Middle frontal gyrus (tissue), 1 donor: Measurements from ENCODE around the gene COX19.

Experiments
- DNase-seq: peaks from one replicate; pipeline ENCODE4 v3.0.0-alpha.2; 2015; ENCODE audit warnings: low spot score; ENCODE audit errors: extremely low spot score

Gene COX19, protein sequence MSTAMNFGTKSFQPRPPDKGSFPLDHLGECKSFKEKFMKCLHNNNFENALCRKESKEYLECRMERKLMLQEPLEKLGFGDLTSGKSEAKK

DNA sequence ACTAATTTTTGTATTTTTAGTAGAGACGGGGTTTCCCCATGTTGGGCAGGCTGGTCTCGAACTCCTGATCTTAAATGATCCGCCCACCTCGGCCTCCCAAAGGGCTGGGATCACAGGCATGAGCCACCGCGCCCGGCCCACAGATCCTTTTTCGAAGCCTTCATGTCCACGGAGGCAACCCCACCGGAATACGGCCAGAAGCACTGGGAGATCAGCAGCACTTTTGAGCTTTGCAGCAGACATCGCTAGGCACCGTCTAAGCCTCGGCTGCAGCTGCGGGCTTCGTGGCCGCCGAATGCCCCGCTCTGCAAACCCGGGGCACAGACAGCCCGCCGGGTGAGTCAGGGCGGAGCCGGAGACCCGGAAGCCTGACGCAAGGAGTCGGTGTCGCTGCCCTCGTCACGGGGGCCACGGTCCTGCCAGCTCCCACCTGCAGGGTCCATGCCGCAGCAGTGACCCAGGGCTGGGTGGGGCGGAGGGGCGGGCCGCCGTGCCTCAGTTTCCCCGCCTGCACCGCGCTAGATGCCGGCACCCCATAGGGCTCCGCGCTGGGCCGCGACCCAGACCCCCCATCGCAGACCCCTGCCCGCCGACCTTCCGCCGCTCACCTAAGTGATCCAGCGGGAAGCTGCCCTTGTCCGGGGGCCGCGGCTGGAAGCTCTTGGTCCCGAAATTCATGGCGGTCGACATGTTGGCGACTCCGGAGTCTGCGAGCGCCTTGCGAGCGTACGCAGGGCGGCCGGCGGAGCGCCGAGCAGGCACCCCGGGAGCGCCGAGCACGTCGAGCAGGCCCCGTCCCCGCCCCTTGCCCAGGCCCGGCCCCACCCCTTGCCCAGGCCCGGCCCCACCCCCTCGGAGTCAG lies at the start of gene COX19:
COX19 (minus strand) TSS at position 730 of the 862 bp plus-strand sequence; CDS start at position 690, 40 bp downstream.
- DNase-seq = peak; percentile 59

GRCh38 chr7:1024331-1024841 lies 49.0 kb upstream of the COX19 start:
- no peak for DNase-seq

GRCh38 chr7:1022801-1023465 lies 47.6 kb upstream of the COX19 start:
- no peak for DNase-seq

DNA sequence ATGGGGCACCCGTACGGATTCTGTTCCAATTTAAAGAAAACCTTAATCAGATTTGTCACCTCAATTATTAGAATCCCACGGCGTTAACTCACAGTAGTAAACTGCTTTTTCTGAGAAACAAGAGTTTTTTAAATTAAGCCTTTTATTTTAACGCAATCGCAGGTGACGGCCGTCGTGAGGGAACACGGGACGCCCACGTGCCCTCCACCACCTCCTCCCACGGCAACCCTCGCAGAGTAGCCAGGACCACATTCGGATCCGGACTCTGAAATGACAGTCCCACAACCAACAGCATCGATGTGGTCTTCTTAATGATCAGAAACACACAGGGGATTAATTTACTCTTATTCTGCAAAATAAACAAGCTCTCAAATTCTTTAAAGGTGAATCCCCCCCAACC lies 47.0 kb upstream of the COX19 start:
- DNase-seq = no peak

DNA sequence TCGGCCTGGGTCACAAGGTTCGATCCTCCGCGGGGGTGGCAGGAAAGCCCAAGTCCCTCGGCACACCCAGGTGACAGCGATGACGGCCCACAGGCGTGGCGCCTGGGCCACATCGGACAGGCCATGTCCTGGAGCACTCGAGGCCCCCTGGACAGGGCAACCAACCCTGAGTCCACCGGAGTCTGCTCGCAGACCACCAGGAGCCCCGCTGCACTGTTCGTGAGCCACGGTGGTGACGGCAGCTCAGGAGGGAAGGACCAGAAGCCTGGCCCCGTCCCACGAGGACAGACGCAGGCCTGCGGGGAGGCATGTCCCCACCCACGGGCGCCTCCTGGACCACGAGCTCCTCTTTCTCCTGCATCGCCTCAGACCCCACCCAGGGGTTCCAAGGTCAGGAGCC lies 46.6 kb upstream of the COX19 start:
- DNase-seq = no peak

- DNase-seq = no peak
Measured at GRCh38 chr7:1021366-1021765, 46.0 kb upstream of the COX19 start.

- DNase-seq = no peak
Measured at GRCh38 chr7:1020849-1021251, 45.5 kb upstream of the COX19 start.

- DNase-seq = no peak
Measured at GRCh38 chr7:1019789-1020610, 44.7 kb upstream of the COX19 start.

DNA sequence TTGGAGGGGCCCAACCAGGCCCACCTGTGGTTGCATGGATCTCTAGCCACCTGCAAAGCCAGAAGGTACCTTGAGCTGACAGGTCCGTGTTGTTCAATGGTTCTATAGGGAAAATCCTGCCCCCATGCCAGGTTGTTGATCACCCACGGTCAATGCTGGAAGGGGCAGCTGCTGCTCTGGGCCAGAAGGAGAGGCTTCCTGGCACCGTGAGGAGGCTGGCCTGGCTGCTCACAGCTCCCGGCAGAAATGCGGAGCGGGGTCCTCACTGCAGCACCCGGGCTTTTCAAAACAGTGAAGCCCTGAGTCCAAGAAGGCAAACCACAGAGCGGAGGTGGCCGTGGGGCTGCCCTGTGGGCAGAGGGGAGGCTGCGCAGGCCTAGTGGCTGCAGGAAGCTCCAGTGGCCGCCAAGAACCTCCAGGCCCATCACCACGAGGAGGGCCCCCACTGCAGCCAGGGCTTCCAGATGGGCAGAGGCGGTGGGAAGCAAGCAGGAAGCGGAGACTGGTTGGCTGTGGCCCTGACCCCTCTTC lies 44.0 kb upstream of the COX19 start:
- no peak for DNase-seq

DNA sequence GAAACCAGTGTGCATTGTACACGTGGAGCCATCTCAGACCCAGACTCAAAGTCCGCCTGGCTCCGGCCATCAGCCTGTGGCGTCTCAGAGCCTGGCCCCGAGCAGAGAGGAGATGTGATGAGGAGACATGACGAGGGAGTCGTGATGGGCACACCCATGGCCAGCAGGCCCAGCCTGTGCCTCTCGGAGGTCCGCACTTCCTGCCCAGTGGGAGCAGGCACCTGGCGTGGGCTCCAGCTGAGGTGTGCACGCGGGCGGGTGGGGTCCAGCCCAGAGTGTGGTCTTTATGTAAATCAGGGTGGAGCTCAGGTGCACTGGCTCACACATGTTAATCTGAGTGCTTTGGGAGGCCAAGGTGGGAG lies 43.0 kb upstream of the COX19 start:
- DNase-seq = no peak

DNA sequence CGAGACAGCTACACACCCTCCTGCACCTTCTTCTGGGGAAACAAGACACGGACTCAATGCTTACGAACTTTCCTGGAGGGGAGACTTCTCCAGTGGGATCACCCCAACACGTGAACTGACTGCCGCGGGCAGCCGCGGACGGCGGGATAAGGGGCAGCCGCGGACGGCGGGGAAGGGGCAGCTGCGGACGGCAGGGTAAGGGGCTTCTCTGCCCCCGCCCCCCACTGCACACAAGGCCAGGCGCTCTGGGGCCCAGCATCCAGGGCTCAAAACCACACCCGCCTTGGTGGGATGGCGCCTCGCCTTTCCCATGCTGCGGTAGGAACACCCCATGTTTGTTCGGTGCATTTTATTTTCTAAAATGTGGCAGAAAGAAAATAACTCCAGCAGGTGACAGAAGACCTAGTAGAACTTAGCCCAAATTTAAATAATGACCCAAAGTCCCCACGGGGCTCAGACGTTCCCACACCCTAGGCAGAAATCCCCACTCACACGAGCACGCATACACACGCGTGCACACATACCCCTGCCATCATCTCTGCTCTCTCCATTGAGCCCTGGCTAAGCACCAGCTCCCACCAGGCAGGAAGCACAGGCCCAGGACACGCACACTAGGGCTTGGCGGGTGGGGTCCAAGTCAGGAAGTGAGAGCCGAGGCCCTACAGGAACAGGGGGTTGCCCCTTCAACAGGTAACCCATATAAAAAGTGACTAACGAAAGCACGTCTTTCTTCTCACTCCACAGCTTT lies 42.4 kb upstream of the COX19 start:
- DNase-seq = no peak

DNA sequence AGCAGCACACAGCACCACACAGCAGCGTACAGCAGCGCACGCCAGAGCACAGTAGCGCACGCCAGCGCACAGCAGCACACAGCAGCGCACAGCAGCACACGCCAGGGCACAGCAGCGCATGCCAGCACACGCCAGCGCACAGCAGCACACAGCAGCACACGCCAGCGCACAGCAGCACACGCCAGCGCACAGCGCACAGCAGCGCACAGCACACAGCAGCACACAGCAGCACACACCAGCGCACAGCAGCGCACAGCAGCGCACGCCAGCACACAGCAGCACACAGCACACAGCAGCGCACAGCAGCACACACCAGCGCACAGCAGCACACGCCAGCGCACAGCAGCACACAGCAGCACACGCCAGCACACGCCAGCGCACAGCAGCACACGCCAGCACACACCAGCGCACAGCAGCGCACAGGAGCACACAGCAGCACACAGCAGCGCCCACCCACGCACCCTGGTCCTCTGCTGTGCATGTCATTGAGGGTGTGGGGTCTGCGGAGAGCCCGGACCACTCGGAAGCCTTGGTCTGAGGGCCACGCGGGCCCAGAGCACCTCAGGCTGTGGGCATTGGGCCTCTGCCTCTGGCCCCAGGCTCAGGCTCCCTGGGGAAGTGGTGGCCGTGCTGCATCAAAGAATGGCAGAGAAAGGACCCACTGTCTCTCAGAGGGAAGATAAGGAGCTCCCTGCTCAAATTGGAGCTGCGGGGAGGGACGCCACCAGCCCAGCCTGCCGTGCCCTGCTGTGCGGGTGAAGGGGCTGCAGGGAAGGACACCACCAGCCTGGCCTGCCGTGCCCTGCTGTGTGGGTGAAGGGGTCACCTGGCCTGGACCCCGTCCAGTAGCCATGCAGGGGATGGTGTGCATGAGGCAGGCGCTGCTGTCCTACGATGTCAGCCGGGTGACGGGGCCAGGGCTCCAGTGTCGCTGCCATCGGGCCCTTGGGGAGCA lies 41.5 kb upstream of the COX19 start:
- no peak for DNase-seq

- no peak for DNase-seq
Measured at GRCh38 chr7:1015196-1016121, 40.1 kb upstream of the COX19 start.

DNA sequence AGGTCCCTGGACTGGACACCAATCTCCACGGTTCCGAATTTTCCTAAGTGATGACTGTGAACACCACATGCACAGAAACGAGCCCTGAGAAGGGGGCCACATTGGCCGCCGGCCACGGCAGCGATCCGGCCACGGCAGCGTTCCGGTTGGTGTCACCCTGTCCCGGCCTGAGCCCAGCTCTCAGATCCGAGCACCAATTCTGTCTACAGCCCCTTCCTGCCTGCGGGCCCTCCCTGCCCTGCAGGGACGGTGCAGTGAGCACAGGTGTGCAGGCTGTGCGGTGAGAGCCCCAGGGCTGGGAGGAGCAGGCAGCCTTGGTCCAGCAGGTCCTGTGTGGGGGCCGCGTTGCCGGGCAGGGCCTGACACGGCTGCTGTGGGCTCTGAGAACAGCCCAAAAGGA lies 39.3 kb upstream of the COX19 start:
- no peak for DNase-seq

DNA sequence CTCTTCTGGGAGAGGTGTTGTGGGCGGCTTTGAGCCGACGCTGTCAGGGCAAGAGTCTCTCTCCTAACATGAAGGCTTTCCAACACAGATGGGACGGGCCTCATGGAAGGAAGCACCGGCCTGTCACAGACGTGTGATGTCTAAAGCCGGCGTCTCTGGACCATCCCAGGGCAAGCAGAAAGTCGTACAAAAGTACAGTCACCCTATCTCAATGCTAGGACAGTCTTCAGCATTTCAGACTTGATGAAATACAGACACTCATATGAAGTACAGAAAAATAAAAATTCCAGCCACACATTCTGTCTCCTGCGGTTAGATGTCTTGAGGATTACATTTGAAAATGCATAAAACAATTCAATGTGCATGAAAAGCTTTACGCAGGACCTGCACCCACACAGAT lies 38.2 kb upstream of the COX19 start:
- no peak for DNase-seq

DNA sequence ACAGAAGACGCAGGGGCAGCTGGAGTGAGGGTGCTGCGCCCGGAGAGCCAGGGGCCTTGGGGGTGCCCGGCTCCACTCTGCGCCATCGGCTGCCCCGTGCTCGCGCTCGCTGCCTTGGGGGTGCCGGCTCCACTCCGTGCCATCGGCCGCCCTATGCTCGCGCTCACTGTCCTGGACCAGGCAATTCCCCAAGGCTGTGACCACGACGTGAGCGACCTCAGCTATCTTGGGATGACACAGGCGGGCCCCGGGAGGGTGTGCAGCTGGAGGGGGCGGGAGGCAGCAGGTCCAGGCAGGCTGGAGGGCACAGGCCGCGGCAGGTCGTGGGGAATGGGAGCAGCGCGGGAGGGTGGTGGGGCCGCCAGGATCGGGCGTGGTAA lies 37.4 kb upstream of the COX19 start:
- no peak for DNase-seq

DNA sequence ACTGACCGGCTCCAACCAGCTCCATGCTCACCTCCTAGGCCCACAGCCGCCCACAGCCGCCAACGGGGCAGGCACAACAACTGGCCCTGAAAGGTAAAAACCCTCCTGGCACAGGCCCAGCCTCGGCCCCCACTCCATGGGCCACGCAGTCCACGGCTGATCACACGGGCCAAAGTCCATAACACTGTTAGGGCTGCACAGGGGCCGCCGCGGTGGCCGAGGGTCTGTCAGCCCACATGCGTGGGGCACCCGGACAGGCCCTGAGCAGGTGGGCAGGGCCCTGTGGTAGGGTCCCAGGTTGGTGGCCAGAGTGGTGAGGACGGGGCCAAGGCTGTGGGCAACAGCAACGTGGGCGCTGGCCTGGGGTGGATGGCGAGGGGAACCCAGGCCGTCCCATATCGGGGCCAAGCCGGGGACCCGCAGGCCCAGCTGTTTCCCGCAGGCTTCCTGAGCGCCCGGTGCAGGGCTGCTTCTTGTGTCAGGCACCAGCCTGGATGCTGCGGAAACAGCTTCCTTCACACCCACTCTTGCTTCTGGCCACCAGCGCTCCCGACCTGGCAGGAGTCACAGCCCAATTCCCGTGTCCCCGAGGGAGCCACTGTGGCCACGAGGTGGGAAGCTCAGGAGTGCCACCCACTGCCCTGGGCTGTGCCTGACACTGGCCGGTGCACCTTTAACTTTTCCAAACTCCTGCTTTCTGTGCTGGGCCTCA lies 36.8 kb upstream of the COX19 start:
- DNase-seq = no peak
